Activated CD4-positive, alpha-beta T cell treated with anti-CD3 and anti-CD28 coated beads, Interleukin-2, amount 50 U/mL, for 48 hours (primary cell): ENCODE measurements around the gene DMAC1.
A peak's percentile ranks its signal among the peaks of the same experiment; 100 is the strongest.

Experiments
- DNase-seq, 2 experiments: peaks; one replicate each; pipeline ENCODE4 v3.0.0-alpha.2; 2020

DMAC1 gene

GRCh38 chr9:7782400-7783120 lies 17.0 kb downstream of the DMAC1 start:
- DNase-seq = no peak

GRCh38 chr9:7780261-7780988 lies 19.2 kb downstream of the DMAC1 start:
- no peak for DNase-seq

GRCh38 chr9:7778851-7779600 lies 20.6 kb downstream of the DMAC1 start:
- no peak for DNase-seq

- no peak for DNase-seq
These were observed 21.8 kb downstream of the DMAC1 start for GRCh38 chr9:7777771-7778170.

GRCh38 chr9:7770111-7770510 lies 29.5 kb downstream of the DMAC1 start:
- no peak for DNase-seq

- DNase-seq = no peak
These were observed 37.0 kb downstream of the DMAC1 start for GRCh38 chr9:7762600-7762999.

- no peak for DNase-seq
These were observed 39.6 kb downstream of the DMAC1 start for GRCh38 chr9:7760014-7760415.

GRCh38 chr9:7756088-7756487 lies 43.5 kb downstream of the DMAC1 start:
- DNase-seq = peak in 1 of 2 experiments; percentile 5

- no peak for DNase-seq
These were observed 47.1 kb downstream of the DMAC1 start for GRCh38 chr9:7752481-7752880.
